Right lung (tissue), 10 donors: ENCODE results near the gene LGALS9. TPM values are rescaled to one million over a fixed set of nuclear protein-coding genes. Genes with fewer than 3 reads are reported as not detected.
A peak's percentile ranks its signal among the peaks of the same experiment; 100 is the strongest.

Source experiments
- DNase-seq, 2 donors: peaks; one replicate each; pipeline ENCODE4 v3.0.0-alpha.2; 2013
- long read RNA-seq, 8 donors: transcript quantifications; one replicate each; lab custom pipeline, GENCODE V29; 2026
- polyA plus RNA-seq, 5 donors: library from polyadenylated mRNA; unstranded; fragments of 120-200 nt; gene quantifications; one replicate each; pipeline versions ENCODE4 v1.2.1 to v1.2.3, GENCODE V29; 2013; ENCODE audit warnings: inconsistent platforms in 1 of 5, low replicate concordance in 1 of 5; ENCODE audit not compliant: insufficient read length in 5 of 5, insufficient read depth in 1 of 5

Gene LGALS9
- polyA plus RNA-seq: 10 to 100 TPM; 15.0 to 26.4 (median 18.1) TPM
- long read RNA-seq, donor 1, transcript LGALS9-201 (10 exons, 3,018 nt): major isoform, 5 of 8 reads
- long read RNA-seq, donor 1, partial matches to known transcripts: 0 of 8 reads
- long read RNA-seq, donor 1, other reads (novel, unspliced or antisense): 0 of 8 reads
- long read RNA-seq, donor 2, partial matches to known transcripts: 0 of 5 reads
- long read RNA-seq, donor 2, other reads (novel, unspliced or antisense): 0 of 5 reads
- long read RNA-seq, donor 3, partial matches to known transcripts: 0 of 5 reads
- long read RNA-seq, donor 3, other reads (novel, unspliced or antisense): 0 of 5 reads
- long read RNA-seq, donor 4, partial matches to known transcripts: 0 of 2 reads
- long read RNA-seq, donor 4, other reads (novel, unspliced or antisense): 0 of 2 reads
- long read RNA-seq, donor 5, partial matches to known transcripts: 0 of 4 reads
- long read RNA-seq, donor 5, other reads (novel, unspliced or antisense): 0 of 4 reads
- long read RNA-seq, donor 6, transcript LGALS9-201 (10 exons, 3,018 nt): major isoform, 6 of 9 reads
- long read RNA-seq, donor 6, partial matches to known transcripts: 0 of 9 reads
- long read RNA-seq, donor 6, other reads (novel, unspliced or antisense): 0 of 9 reads
- long read RNA-seq, donor 7, transcript LGALS9-201 (10 exons, 3,018 nt): major isoform, 5 of 7 reads
- long read RNA-seq, donor 7, partial matches to known transcripts: 0 of 7 reads
- long read RNA-seq, donor 7, other reads (novel, unspliced or antisense): 0 of 7 reads
- long read RNA-seq, donor 8, partial matches to known transcripts: 0 of 1 reads
- long read RNA-seq, donor 8, other reads (novel, unspliced or antisense): 0 of 1 reads

- no peak for DNase-seq
Measured at GRCh38 chr17:27630607-27631410, at the start of gene LGALS9. Gene LGALS9, plus strand, starts transcription at chr17:27631188. Its CDS starts 78 bp downstream, at chr17:27631266.

GRCh38 chr17:27582696-27583095 is 48.3 kb upstream of the LGALS9 start:
- no peak for DNase-seq

GRCh38 chr17:27585153-27585681 is 45.8 kb upstream of the LGALS9 start:
- no peak for DNase-seq

- DNase-seq: no peak
Measured at GRCh38 chr17:27585792-27586191, 45.2 kb upstream of the LGALS9 start.

GRCh38 chr17:27586203-27586721 is 44.7 kb upstream of the LGALS9 start:
- no peak for DNase-seq

- no peak for DNase-seq
Measured at GRCh38 chr17:27588354-27588753, 42.6 kb upstream of the LGALS9 start.

GRCh38 chr17:27590864-27591263 is 40.1 kb upstream of the LGALS9 start:
- DNase-seq: no peak

- no peak for DNase-seq
Measured at GRCh38 chr17:27591986-27592385, 39.0 kb upstream of the LGALS9 start.

- DNase-seq: no peak
Measured at GRCh38 chr17:27593232-27593856, 37.6 kb upstream of the LGALS9 start.

GRCh38 chr17:27593857-27594255 is 37.1 kb upstream of the LGALS9 start:
- no peak for DNase-seq

GRCh38 chr17:27595208-27595607 is 35.8 kb upstream of the LGALS9 start:
- DNase-seq: no peak

GRCh38 chr17:27596096-27596495 is 34.9 kb upstream of the LGALS9 start:
- DNase-seq: peak; percentile 76 to 78

- no peak for DNase-seq
Measured at GRCh38 chr17:27596566-27597187, 34.3 kb upstream of the LGALS9 start.

GRCh38 chr17:27597188-27597580 is 33.8 kb upstream of the LGALS9 start:
- no peak for DNase-seq

- no peak for DNase-seq
Measured at GRCh38 chr17:27597783-27598320, 33.1 kb upstream of the LGALS9 start.

GRCh38 chr17:27598337-27599050 is 32.5 kb upstream of the LGALS9 start:
- DNase-seq: no peak

- no peak for DNase-seq
Measured at GRCh38 chr17:27600471-27600870, 30.5 kb upstream of the LGALS9 start.

- DNase-seq: peak; percentile 66 to 85
Measured at GRCh38 chr17:27601069-27601974, 29.7 kb upstream of the LGALS9 start.
